GM18499 (cell line): ENCODE results near the gene TLE5.
"Not testable (repeated sequence)": the region's sequence is repeated elsewhere in the genome, so short reads cannot be mapped to it uniquely, and the experiment has no call there.

Source experiments
- ATAC-seq: cut with Tn5 transposase; IDR thresholded peaks from one replicate; pipeline ENCODE4 v1.9.1; 2021; ENCODE audit warnings: moderate number of reproducible peaks; ENCODE audit not compliant: insufficient read depth, unreplicated experiment

Gene TLE5

GRCh38 chr19:3064011-3064330 is 1.7 kb upstream of the TLE5 start:
- no peak for ATAC-seq

- ATAC-seq: no peak
Measured at GRCh38 chr19:3061182-3062161, 823 bp downstream of the TLE5 start.

- ATAC-seq: no peak
Measured at GRCh38 chr19:3060857-3061181, 1.5 kb downstream of the TLE5 start.

GRCh38 chr19:3059653-3060052 is 2.6 kb downstream of the TLE5 start:
- ATAC-seq: no peak

GRCh38 chr19:3058821-3059314 is 3.4 kb downstream of the TLE5 start:
- no peak for ATAC-seq

GRCh38 chr19:3058009-3058820 is 4.1 kb downstream of the TLE5 start:
- no peak for ATAC-seq

GRCh38 chr19:3057275-3057714 is 5.0 kb downstream of the TLE5 start:
- no peak for ATAC-seq

- ATAC-seq: no peak
Measured at GRCh38 chr19:3056417-3057088, 5.7 kb downstream of the TLE5 start.

- no peak for ATAC-seq
Measured at GRCh38 chr19:3055741-3056416, 6.4 kb downstream of the TLE5 start.

GRCh38 chr19:3054972-3055740 is 7.1 kb downstream of the TLE5 start:
- ATAC-seq: no peak

- no peak for ATAC-seq
Measured at GRCh38 chr19:3054265-3054971, 7.9 kb downstream of the TLE5 start.

- ATAC-seq: no peak
Measured at GRCh38 chr19:3053780-3054179, 8.5 kb downstream of the TLE5 start.

- ATAC-seq: no peak
Measured at GRCh38 chr19:3053218-3053621, 9.1 kb downstream of the TLE5 start.

GRCh38 chr19:3050016-3050415 is 12.3 kb downstream of the TLE5 start:
- ATAC-seq: not testable (repeated sequence)

- no peak for ATAC-seq
Measured at GRCh38 chr19:3049089-3049488, 13.2 kb downstream of the TLE5 start.

GRCh38 chr19:3048190-3048533 is 14.1 kb downstream of the TLE5 start:
- ATAC-seq: no peak

GRCh38 chr19:3047496-3048189 is 14.7 kb downstream of the TLE5 start:
- ATAC-seq: no peak

GRCh38 chr19:3046698-3047495 is 15.4 kb downstream of the TLE5 start:
- no peak for ATAC-seq
